HL-60 (cell line): ENCODE measurements around the gene IGFBP6.

Source experiments
- CTCF ChIP-seq: IDR thresholded peaks from one replicate; pipeline ENCODE4 v1.5.1; 2011; ENCODE audit warnings: low read length, control low read depth, inconsistent platforms; ENCODE audit not compliant: insufficient read depth
- GABPA ChIP-seq: IDR thresholded peaks from 2 replicates; pipeline ENCODE4 v1.6.1; 2012; ENCODE audit warnings: low read depth
- POLR2AphosphoS5 ChIP-seq: IDR thresholded peaks from 2 replicates; pipeline ENCODE4 v1.6.1; 2012; ENCODE audit warnings: low read depth
- SPI1 ChIP-seq: IDR thresholded peaks from 2 replicates; pipeline ENCODE4 v1.6.1; 2012; ENCODE audit warnings: low read depth, mild to moderate bottlenecking, borderline replicate concordance
- TF ChIP-seq, protein P1 (sequence below): IDR thresholded peaks from 2 replicates; pipeline ENCODE4 v1.6.1; 2012; ENCODE audit warnings: low read depth; ENCODE audit not compliant: insufficient replicate concordance

DNA sequence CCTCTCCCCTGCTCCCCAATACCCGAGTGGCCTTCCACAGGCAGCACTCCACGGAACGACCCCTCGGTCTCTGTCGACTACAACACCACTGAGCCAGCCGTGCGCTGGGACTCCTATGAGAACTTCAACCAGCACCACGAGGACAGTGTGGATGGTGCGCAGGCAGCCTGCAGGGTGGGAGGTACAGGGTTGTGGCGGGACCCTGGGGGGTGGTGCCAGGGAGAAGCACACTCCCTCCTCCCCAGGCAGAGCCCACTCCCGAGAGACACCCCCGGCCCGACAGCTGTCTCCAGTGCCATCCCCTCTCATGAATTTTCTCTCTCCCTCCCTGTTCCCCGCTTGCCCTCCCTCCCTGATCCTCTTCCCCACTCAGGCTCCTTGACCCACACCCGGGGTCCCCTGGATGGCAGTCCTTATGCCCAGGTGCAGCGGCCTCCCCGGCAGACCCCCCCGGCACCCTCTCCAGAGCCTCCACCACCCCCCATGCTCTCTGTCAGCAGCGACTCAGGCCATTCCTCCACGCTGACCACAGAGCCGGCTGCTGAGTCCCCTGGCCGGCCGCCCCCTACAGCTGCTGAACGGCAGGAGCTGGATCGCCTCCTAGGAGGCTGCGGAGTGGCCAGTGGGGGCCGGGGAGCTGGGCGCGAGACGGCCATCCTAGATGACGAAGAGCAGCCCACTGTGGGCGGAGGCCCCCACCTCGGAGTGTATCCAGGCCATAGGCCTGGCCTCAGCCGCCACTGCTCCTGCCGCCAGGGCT is 38.6 kb upstream of the IGFBP6 start:
- no peak for TF ChIP-seq CTCF
- TF ChIP-seq, protein P1, sequence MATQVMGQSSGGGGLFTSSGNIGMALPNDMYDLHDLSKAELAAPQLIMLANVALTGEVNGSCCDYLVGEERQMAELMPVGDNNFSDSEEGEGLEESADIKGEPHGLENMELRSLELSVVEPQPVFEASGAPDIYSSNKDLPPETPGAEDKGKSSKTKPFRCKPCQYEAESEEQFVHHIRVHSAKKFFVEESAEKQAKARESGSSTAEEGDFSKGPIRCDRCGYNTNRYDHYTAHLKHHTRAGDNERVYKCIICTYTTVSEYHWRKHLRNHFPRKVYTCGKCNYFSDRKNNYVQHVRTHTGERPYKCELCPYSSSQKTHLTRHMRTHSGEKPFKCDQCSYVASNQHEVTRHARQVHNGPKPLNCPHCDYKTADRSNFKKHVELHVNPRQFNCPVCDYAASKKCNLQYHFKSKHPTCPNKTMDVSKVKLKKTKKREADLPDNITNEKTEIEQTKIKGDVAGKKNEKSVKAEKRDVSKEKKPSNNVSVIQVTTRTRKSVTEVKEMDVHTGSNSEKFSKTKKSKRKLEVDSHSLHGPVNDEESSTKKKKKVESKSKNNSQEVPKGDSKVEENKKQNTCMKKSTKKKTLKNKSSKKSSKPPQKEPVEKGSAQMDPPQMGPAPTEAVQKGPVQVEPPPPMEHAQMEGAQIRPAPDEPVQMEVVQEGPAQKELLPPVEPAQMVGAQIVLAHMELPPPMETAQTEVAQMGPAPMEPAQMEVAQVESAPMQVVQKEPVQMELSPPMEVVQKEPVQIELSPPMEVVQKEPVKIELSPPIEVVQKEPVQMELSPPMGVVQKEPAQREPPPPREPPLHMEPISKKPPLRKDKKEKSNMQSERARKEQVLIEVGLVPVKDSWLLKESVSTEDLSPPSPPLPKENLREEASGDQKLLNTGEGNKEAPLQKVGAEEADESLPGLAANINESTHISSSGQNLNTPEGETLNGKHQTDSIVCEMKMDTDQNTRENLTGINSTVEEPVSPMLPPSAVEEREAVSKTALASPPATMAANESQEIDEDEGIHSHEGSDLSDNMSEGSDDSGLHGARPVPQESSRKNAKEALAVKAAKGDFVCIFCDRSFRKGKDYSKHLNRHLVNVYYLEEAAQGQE, result no peak
- TF ChIP-seq GABPA, result no peak
- TF ChIP-seq POLR2AphosphoS5, result no peak
- no peak for TF ChIP-seq SPI1
